ENCODE data around the gene SPRYD7.
"Not testable (repeated sequence)": the region's sequence is repeated elsewhere in the genome, so short reads cannot be mapped to it uniquely, and the experiment has no call there.

GRCh38 chr13:49948777-49949270, 12.7 kb upstream of the SPRYD7 start:
- TF ChIP-seq CTCF (conservative IDR thresholded peaks at IDR 0.05; ENCODE audit: low read depth, low read length); EZH2 (IDR thresholded peaks at IDR 0.05; ENCODE audit: low read length, unreplicated experiment): not testable (repeated sequence)

All from PC-3 (cell line).